Measurements from ENCODE around the gene SMTN. TPM values are rescaled to one million over a fixed set of nuclear protein-coding genes. Genes with fewer than 3 reads are reported as not detected.

SMTN gene
- total RNA-seq, 1 donor from 2014 or later, result 13.3 TPM

- TF ChIP-seq, protein P1, sequence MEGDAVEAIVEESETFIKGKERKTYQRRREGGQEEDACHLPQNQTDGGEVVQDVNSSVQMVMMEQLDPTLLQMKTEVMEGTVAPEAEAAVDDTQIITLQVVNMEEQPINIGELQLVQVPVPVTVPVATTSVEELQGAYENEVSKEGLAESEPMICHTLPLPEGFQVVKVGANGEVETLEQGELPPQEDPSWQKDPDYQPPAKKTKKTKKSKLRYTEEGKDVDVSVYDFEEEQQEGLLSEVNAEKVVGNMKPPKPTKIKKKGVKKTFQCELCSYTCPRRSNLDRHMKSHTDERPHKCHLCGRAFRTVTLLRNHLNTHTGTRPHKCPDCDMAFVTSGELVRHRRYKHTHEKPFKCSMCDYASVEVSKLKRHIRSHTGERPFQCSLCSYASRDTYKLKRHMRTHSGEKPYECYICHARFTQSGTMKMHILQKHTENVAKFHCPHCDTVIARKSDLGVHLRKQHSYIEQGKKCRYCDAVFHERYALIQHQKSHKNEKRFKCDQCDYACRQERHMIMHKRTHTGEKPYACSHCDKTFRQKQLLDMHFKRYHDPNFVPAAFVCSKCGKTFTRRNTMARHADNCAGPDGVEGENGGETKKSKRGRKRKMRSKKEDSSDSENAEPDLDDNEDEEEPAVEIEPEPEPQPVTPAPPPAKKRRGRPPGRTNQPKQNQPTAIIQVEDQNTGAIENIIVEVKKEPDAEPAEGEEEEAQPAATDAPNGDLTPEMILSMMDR (IDR thresholded peaks at IDR 0.05; ENCODE audit: partially characterized antibody, unreplicated experiment), result no peak
- peak overlapping the region; percentile 53 for H3K4me3 Mint-ChIP-seq (ENCODE audit: unreplicated experiment)
- peaks cover 9% of the 10 kb centered on the region for H3K27me3 Mint-ChIP-seq (ENCODE audit: unreplicated experiment)
- H3K4me1 Mint-ChIP-seq (ENCODE audit: low read depth, unreplicated experiment), result peaks cover 3% of the 10 kb centered on the region
- no peaks in the 10 kb centered on the region for H3K36me3 Mint-ChIP-seq (ENCODE audit: unreplicated experiment)
- no peak overlapping the region for H3K27ac Mint-ChIP-seq (ENCODE audit: unreplicated experiment)
- peaks cover 3% of the 10 kb centered on the region for H3K9me3 Mint-ChIP-seq (ENCODE audit: unreplicated experiment)
- no peak for DNase-seq
These were observed 966 bp downstream of the SMTN start for GRCh38 chr22:31081963-31082605.

DNA sequence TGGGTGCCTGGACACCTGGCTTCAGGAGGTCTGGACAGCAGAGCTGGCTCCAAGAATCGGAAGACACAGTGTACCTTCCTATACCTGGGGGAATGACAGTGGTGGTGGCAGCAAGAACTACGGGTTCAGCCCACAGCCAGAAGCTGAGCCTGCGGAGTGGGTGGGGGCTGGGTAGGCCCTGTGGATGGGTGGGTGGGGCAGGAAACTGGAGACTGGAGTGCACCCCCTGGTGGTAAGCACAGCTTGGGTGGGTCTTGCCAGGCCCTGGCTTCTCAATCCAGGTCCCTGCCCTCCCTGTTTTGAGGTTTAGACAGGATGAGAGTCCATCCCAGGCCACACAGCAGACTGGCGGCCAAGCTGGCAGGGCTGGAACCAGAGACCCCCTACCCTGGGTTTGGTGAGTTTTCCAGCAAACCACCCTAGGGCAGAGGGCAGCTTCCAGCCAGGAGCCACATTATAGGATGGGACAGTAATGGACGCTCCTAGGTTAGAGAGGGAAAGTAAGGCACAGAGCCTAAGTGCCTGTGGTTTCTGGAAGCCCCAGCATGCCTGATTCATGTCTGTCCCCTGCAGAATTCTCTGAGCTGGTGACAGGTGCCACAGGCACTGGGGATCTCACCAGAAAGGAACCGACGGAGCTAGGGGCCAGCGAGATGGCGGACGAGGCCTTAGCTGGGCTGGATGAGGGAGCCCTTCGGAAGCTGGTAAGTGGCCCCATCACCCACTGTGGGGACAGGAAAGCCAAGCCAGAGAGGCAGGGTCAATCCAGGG, 1.7 kb downstream of the SMTN start:
- H3K27ac Mint-ChIP-seq (ENCODE audit: unreplicated experiment), result no peak overlapping the region
- peak overlapping the region; percentile 53 for H3K4me3 Mint-ChIP-seq (ENCODE audit: unreplicated experiment)
- peak; percentile 64 for DNase-seq

DNA sequence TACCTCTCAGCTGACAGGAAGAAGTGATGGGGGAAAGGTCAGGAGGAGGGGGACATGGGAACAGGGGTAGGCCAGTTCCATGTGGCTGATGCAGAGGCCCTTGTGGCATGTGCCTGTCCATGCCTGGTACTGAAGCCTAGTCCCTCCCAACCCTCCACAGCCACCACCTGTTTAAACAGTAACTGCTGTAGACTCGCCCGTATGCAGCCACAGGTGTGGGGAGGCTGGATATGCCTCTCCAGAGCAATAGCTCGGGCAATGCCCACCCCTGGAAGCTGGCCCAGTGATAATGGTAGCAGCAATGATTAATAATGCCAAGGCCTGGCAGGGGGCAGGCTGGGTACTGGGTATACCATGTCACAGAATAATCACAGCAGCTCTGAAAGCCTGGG, 2.3 kb downstream of the SMTN start:
- Mint-ChIP-seq H3K4me3 (ENCODE audit: unreplicated experiment) (no peak overlapping the region), H3K9me3 (ENCODE audit: unreplicated experiment) (peaks cover 2% of the 10 kb centered on the region), H3K4me1 (ENCODE audit: low read depth, unreplicated experiment) (peaks cover 3% of the 10 kb centered on the region), H3K27ac (ENCODE audit: unreplicated experiment) (no peak overlapping the region), H3K36me3 (ENCODE audit: unreplicated experiment) (no peaks in the 10 kb centered on the region), H3K27me3 (ENCODE audit: unreplicated experiment) (peaks cover 11% of the 10 kb centered on the region)
- no peak for DNase-seq
- TF ChIP-seq, protein P1 (IDR thresholded peaks at IDR 0.05; ENCODE audit: partially characterized antibody, unreplicated experiment), result no peak

More for the DNA sequence above, 1.7 kb downstream of the SMTN start:
- TF ChIP-seq, protein P1 (IDR thresholded peaks at IDR 0.05; ENCODE audit: partially characterized antibody, unreplicated experiment), result peak; percentile 56
- no peaks in the 10 kb centered on the region for H3K36me3 Mint-ChIP-seq (ENCODE audit: unreplicated experiment)
- peaks cover 11% of the 10 kb centered on the region for H3K27me3 Mint-ChIP-seq (ENCODE audit: unreplicated experiment)
- peaks cover 3% of the 10 kb centered on the region for H3K9me3 Mint-ChIP-seq (ENCODE audit: unreplicated experiment)
- H3K4me1 Mint-ChIP-seq (ENCODE audit: low read depth, unreplicated experiment), result peaks cover 3% of the 10 kb centered on the region

DNA sequence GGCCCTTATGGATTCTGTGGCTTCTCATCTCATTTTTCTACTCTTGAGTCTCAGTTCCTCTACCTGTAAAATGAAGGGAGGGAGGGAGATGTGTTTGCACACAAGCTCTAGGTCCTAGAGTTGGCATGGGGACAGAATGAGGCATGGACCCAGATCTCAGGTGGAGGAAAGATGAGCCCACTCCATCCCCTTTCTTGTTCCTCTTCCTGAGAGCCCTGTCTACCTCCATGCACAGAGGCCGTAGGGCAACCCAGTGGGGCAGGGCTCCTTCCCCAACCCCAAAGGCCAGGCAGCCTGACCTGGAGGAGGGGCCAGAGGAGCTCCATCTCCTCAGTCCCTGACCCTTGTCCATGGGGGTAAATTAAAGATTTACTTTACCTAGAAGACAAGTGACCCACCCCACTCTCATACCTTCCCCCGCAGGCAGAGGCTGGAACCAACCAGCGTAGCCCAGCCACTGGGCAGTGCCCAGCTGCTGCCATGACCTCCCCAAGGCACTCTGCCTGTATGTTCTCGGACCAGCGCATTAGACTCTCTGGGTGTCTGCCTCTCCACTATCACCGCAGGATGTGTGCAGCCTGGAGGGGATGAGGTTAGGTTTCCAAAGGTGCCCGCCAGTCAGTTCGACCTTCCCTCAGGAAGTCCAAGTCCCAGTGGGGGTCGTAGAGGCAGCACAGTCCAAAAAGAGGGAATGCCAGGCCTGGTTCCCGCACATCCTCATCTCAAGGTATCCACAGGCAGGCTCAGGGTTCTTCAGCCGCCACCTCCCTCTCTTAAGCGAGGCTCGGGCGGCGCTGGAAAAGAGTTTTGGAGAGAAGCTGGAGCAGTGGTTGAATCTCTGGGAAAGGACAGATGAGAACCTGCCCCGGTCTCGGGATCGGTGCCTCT, 3.0 kb downstream of the SMTN start:
- Mint-ChIP-seq H3K27ac (ENCODE audit: unreplicated experiment) (peak overlapping the region; percentile 17), H3K36me3 (ENCODE audit: unreplicated experiment) (no peaks in the 10 kb centered on the region), H3K4me1 (ENCODE audit: low read depth, unreplicated experiment) (peaks cover 3% of the 10 kb centered on the region), H3K4me3 (ENCODE audit: unreplicated experiment) (peak overlapping the region; percentile 78), H3K27me3 (ENCODE audit: unreplicated experiment) (peaks cover 10% of the 10 kb centered on the region), H3K9me3 (ENCODE audit: unreplicated experiment) (peaks cover 1% of the 10 kb centered on the region)
- TF ChIP-seq, protein P1 (IDR thresholded peaks at IDR 0.05; ENCODE audit: partially characterized antibody, unreplicated experiment), result no peak
- DNase-seq, result no peak

Measured in glutamatergic neuron (in vitro differentiated cells).